H1 (cell line): Measurements from ENCODE around the gene SCRN1.

ENCODE experiments used
- ATF2 ChIP-seq: IDR thresholded peaks from 2 replicates; pipeline ENCODE4 v1.6.1; 2012; ENCODE audit warnings: low read length, inconsistent platforms
- CTCF ChIP-seq, 3 experiments: IDR thresholded peaks; 1 replicate in 2 of 3; 2 replicates in 1 of 3; pipeline versions ENCODE4 v1.5.1 to v1.6.1; 2011; ENCODE audit warnings: low read length in 3 of 3, mild to moderate bottlenecking in 3 of 3, inconsistent platforms in 2 of 3, low read depth in 1 of 3, moderate library complexity in 1 of 3; ENCODE audit not compliant: insufficient read depth in 1 of 3; ENCODE audit errors: control extremely low read depth in 1 of 3
- HDAC6 ChIP-seq: IDR thresholded peaks from one replicate; pipeline ENCODE4 v1.7.1; 2012; ENCODE audit warnings: low read depth, mild to moderate bottlenecking, inconsistent platforms, low read length, moderate library complexity
- MAFK ChIP-seq: IDR thresholded peaks from 2 replicates; pipeline ENCODE4 v1.6.1; 2012; ENCODE audit warnings: low read depth, mild to moderate bottlenecking, improper control_type of control experiment, low read length
- POLR2A ChIP-seq, 2 experiments: IDR thresholded peaks; 1 replicate in 1 of 2; 2 replicates in 1 of 2; pipeline ENCODE4 v1.6.1; 2011; ENCODE audit warnings: low read depth in 2 of 2, low read length in 2 of 2, mild to moderate bottlenecking in 2 of 2; ENCODE audit errors: control extremely low read depth in 1 of 2
- POLR2AphosphoS5 ChIP-seq: IDR thresholded peaks from 2 replicates; pipeline ENCODE4 v1.6.1; 2011; ENCODE audit warnings: low read depth, low read length
- RFX5 ChIP-seq: IDR thresholded peaks from 2 replicates; pipeline ENCODE4 v1.6.1; 2011; ENCODE audit warnings: low read depth, low read length, improper control_type of control experiment, borderline replicate concordance
- SUZ12 ChIP-seq: fragments of 200-600 bp; sonication (generic); IDR thresholded peaks from 2 replicates; pipeline ENCODE4 v1.6.1; 2012; ENCODE audit warnings: mild to moderate bottlenecking, inconsistent platforms, low read length, moderate library complexity, mixed read lengths
- TAF1 ChIP-seq: IDR thresholded peaks from 2 replicates; pipeline ENCODE4 v1.6.1; 2011; ENCODE audit warnings: mild to moderate bottlenecking, low read depth, low read length

- TF ChIP-seq ATF2 (no peak), MAFK (no peak), CTCF (IDR thresholded peaks at IDR 0.05; ENCODE audit: control extremely low read depth in 1 of 3, insufficient read depth in 1 of 3, low read depth in 1 of 3, low read length in 3 of 3) (no peak), SUZ12 (no peak), HDAC6 (no peak), POLR2AphosphoS5 (no peak), RFX5 (no peak), TAF1 (no peak), POLR2A (IDR thresholded peaks at IDR 0.05; ENCODE audit: control extremely low read depth in 1 of 2, low read depth in 2 of 2, low read length in 2 of 2) (no peak)
These were observed 96.1 kb downstream of the SCRN1 start for GRCh38 chr7:29893351-29893965.
